Keratinocyte (primary cell): ENCODE measurements around the gene TMIGD2. TPM values are rescaled to one million over a fixed set of nuclear protein-coding genes. Genes with fewer than 3 reads are reported as not detected.

Experiments used
- DNase-seq: peaks from one replicate; pipeline ENCODE4 v3.0.0-alpha.2; 2011; ENCODE audit warnings: low read depth, missing footprints, low spot score
- FAIRE-seq: peaks from 2 replicates; lab custom pipeline; 2011; peaks lifted over from hg19 to GRCh38; lab: Jason Lieb, UNC
- H2AFZ ChIP-seq: 2 replicates; pipeline ENCODE4 v1.6.0; 2012; ENCODE audit warnings: low read length, control low read depth, inconsistent platforms; ENCODE audit not compliant: control insufficient read depth
- H3K27ac ChIP-seq: 2 replicates; pipeline ENCODE4 v1.5.1; 2011; ENCODE audit warnings: low read length; ENCODE audit not compliant: control insufficient read depth, insufficient read depth
- H3K27me3 ChIP-seq: 3 replicates; pipeline ENCODE4 v1.6.0; 2011; ENCODE audit warnings: low read length; ENCODE audit not compliant: control insufficient read depth, insufficient read depth; ENCODE audit errors: extremely low read depth
- H3K36me3 ChIP-seq, 2 experiments: 2 replicates in 1 of 2; 3 replicates in 1 of 2; pipeline ENCODE4 v1.5.1; 2011; ENCODE audit warnings: low read length in 2 of 2, mild to moderate bottlenecking in 1 of 2; ENCODE audit not compliant: control insufficient read depth in 2 of 2, insufficient read depth in 2 of 2; ENCODE audit errors: extremely low read depth in 1 of 2
- H3K4me1 ChIP-seq: 3 replicates; pipeline ENCODE4 v1.5.1; 2011; ENCODE audit warnings: low read length; ENCODE audit not compliant: control insufficient read depth, insufficient read depth; ENCODE audit errors: extremely low read depth
- H3K4me2 ChIP-seq: 3 replicates; pipeline ENCODE4 v1.6.0; 2011; ENCODE audit warnings: low read depth, low read length; ENCODE audit not compliant: control insufficient read depth, insufficient read depth; ENCODE audit errors: extremely low read depth
- H3K4me3 ChIP-seq, 3 experiments: fragments of 200-600 bp in 1 of 3; sonication (generic) in 1 of 3; 2 replicates in 2 of 3; 3 replicates in 1 of 3; pipeline ENCODE4 v1.5.1; 2011 to 2016; ENCODE audit warnings: low read length in 3 of 3, mild to moderate bottlenecking in 3 of 3, control low read depth in 2 of 3, inconsistent platforms in 1 of 3, low read depth in 1 of 3, mixed read lengths in 1 of 3, mixed run types in 1 of 3, moderate library complexity in 1 of 3; ENCODE audit not compliant: control insufficient read depth in 2 of 3, insufficient read depth in 2 of 3; ENCODE audit errors: extremely low read depth in 1 of 3
- H3K79me2 ChIP-seq: 2 replicates; pipeline ENCODE4 v1.6.0; 2012; ENCODE audit warnings: low read length; ENCODE audit not compliant: control insufficient read depth, insufficient read depth
- H3K9ac ChIP-seq: 3 replicates; pipeline ENCODE4 v1.6.0; 2011; ENCODE audit warnings: low read length; ENCODE audit not compliant: control insufficient read depth, insufficient read depth; ENCODE audit errors: extremely low read depth
- H3K9me1 ChIP-seq: 3 replicates; pipeline ENCODE4 v1.6.0; 2011; ENCODE audit warnings: low read length; ENCODE audit not compliant: control insufficient read depth, insufficient read depth; ENCODE audit errors: extremely low read depth
- H3K9me3 ChIP-seq: 2 replicates; pipeline ENCODE4 v1.5.1; 2012; ENCODE audit warnings: low read depth, low read length; ENCODE audit not compliant: control insufficient read depth
- H4K20me1 ChIP-seq: 3 replicates; pipeline ENCODE4 v1.6.0; 2011; ENCODE audit warnings: low read length; ENCODE audit not compliant: control insufficient read depth, insufficient read depth; ENCODE audit errors: extremely low read depth
- CTCF ChIP-seq, 3 experiments: IDR thresholded peaks in 1 of 3; conservative IDR thresholded peaks in 1 of 3; optimal IDR thresholded peaks in 1 of 3; 2 replicates in 2 of 3; 3 replicates in 1 of 3; pipeline versions ENCODE3 to v1.5.1; 2011; ENCODE audit warnings: low read length in 3 of 3, mild to moderate bottlenecking in 3 of 3, moderate library complexity in 2 of 3, control low read depth in 1 of 3, inconsistent platforms in 1 of 3; ENCODE audit not compliant: insufficient read depth in 2 of 3; ENCODE audit errors: extremely low read depth in 1 of 3
- EZH2 ChIP-seq: IDR thresholded peaks from one replicate; pipeline ENCODE4 v1.6.1; 2012; ENCODE audit warnings: inconsistent platforms, mild to moderate bottlenecking, low read length, moderate library complexity
- dilution Hi-C: fragments of 300-500 bp; cut with MboI; formaldehyde crosslinking; loops from one replicate; pipeline ENCODE4 v1.7.0; 2020; ENCODE audit warnings: low sequenced_read_pairs; ENCODE audit not compliant: extremely low pct_ligation_motif_present
- polyA plus RNA-seq, 5 experiments: library from polyadenylated mRNA; depleted of rRNA in 3 of 5; stranded (reverse) in 3 of 5; stranded (forward) in 1 of 5; unstranded in 1 of 5; fragments of >200 nt; gene quantifications; 1 replicate in 1 of 5; 2 replicates in 3 of 5; 3 replicates in 1 of 5; pipeline versions ENCODE4 v1.2.1 to v1.2.3, GENCODE V29; 2011 to 2012; ENCODE audit warnings: missing spikeins in 2 of 5, low read depth in 1 of 5, low replicate concordance in 1 of 5

TMIGD2 gene
- polyA plus RNA-seq, 1 donor (not counting 4 experiments of a cell fraction or from before 2014, with no cell fraction given) = not detected

DNA sequence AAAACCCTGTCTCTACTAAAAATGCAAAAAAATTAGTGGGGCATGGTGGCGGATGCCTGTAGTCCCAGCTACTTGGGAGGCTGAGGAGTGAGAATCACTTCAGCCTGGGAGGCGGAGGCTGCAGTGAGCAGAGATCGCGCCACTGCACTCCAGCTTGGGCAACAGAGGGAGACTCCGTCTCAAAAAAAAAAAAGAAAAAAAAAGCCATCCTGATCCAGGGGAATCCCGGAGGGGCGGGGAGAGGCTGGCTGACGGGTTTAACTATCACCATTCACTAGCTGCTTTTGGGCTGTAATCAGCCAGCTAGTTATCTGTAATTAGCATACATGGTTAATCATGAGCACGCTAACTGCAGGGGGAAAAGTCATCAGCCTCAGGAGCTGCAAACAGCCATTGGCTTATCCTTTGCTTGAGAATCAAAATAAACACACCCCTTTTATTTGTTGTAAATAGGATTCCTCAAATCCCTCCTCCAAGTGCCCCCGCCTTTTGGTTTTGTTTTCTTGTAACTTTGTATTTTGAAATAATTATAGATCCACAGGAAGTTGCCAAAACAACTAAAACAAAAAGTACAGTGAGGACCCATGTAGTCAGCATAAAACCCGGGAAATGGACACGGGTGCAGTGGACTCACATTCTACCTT is 11.8 kb upstream of the TMIGD2 start:
- no peak overlapping the region for H3K4me3 ChIP-seq
- H3K27me3 ChIP-seq = no peaks in the 10 kb centered on the region
- H3K4me1 ChIP-seq = no peaks in the 10 kb centered on the region
- no peaks in the 10 kb centered on the region for H3K36me3 ChIP-seq
- H2AFZ ChIP-seq = no peak overlapping the region
- H3K9me1 ChIP-seq = no peaks in the 10 kb centered on the region
- H3K27ac ChIP-seq = no peak overlapping the region
- no peak overlapping the region for H3K9ac ChIP-seq
- DNase-seq = no peak
- no peaks in the 10 kb centered on the region for H3K9me3 ChIP-seq
- no peak overlapping the region for H3K4me2 ChIP-seq
- no peak for FAIRE-seq
- no peaks in the 10 kb centered on the region for H4K20me1 ChIP-seq
- TF ChIP-seq CTCF (optimal IDR thresholded peaks at IDR 0.05 in 1 of 3, IDR thresholded peaks at IDR 0.05 in 1 of 3, conservative IDR thresholded peaks at IDR 0.05 in 1 of 3; ENCODE audit: extremely low read depth in 1 of 3, insufficient read depth in 2 of 3, low read length in 3 of 3) = no peak
- H3K79me2 ChIP-seq = no peaks in the 10 kb centered on the region
- dilution Hi-C loops = no loop called here

DNA sequence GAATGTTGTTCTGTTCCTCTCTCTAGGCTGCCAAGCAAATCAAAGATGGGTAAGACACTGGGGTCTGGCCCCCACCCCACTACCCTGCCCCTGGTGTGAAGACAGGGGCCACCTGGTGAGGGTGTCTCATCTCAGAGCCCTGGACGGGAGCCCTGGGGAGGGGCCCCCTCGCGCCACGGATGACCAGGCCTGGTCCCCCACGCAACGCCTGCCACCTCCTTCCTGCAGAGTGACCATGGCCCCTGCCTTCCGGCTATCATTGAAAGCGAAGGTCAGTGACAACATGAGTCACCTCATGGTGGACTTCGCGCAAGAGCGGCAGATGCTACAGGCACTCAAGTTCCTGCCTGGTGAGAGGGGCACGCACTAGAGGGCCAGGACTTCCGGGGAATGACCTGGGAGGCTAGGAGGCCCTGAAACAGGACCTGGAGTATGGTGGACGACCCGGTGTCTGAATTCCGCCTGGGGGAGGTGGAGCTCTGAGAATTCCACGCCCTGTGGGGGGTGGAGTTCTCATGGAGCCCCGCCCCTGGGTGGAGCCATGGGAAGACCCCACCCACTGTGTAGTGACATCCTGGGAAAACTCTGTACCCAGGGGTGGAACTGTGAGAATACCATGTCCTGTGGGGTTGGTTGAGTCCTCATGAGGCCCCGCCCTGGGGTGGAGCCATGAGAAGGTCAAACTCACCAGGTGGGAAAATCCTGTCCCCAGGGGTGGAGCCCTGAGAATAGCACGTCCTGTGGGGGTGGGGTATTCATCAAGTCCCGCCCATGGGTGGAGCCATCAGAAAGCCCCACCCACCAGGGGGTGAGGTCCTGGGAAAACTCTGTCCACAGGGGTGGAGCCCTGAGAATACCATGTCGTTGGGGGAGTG is 8.3 kb upstream of the TMIGD2 start:
- Histone ChIP-seq H3K27me3 (no peaks in the 10 kb centered on the region), H3K9me1 (no peaks in the 10 kb centered on the region), H2AFZ (no peak overlapping the region), H3K4me1 (no peaks in the 10 kb centered on the region), H3K9me3 (no peaks in the 10 kb centered on the region), H3K36me3 (no peaks in the 10 kb centered on the region), H3K27ac (no peak overlapping the region), H3K4me3 (no peak overlapping the region), H3K9ac (no peak overlapping the region), H3K4me2 (no peak overlapping the region), H4K20me1 (no peaks in the 10 kb centered on the region), H3K79me2 (no peaks in the 10 kb centered on the region)
- DNase-seq (no peak), FAIRE-seq (no peak)
- dilution Hi-C loops = no loop called here
- no peak for TF ChIP-seq CTCF (optimal IDR thresholded peaks at IDR 0.05 in 1 of 3, IDR thresholded peaks at IDR 0.05 in 1 of 3, conservative IDR thresholded peaks at IDR 0.05 in 1 of 3; ENCODE audit: extremely low read depth in 1 of 3, insufficient read depth in 2 of 3, low read length in 3 of 3)
- no peak for TF ChIP-seq EZH2
